ENCODE data around the gene GABRD.

Gene GABRD

GRCh38 chr1:2039251-2039650, 20.1 kb downstream of the GABRD start:
- no peak for DNase-seq (ENCODE audit: low read depth in 2 of 2)

- DNase-seq (ENCODE audit: low read depth in 2 of 2) = no peak
These were observed 22.2 kb downstream of the GABRD start for GRCh38 chr1:2041305-2041704.

GRCh38 chr1:2041887-2042286, 22.7 kb downstream of the GABRD start:
- DNase-seq (ENCODE audit: low read depth in 2 of 2) = no peak

- DNase-seq (ENCODE audit: low read depth in 2 of 2) = no peak
These were observed 24.0 kb downstream of the GABRD start for GRCh38 chr1:2042830-2043773.

GRCh38 chr1:2043886-2044285, 24.7 kb downstream of the GABRD start:
- DNase-seq (ENCODE audit: low read depth in 2 of 2) = no peak

- peak; percentile 61 to 63 for DNase-seq (ENCODE audit: low read depth in 2 of 2)
These were observed 25.6 kb downstream of the GABRD start for GRCh38 chr1:2044510-2045319.

- no peak for DNase-seq (ENCODE audit: low read depth in 2 of 2)
These were observed 26.5 kb downstream of the GABRD start for GRCh38 chr1:2045468-2046173.

- peak in 1 of 2 donors; percentile 32 for DNase-seq (ENCODE audit: low read depth in 2 of 2)
These were observed 27.2 kb downstream of the GABRD start for GRCh38 chr1:2046174-2046917.

GRCh38 chr1:2046953-2047748, 28.0 kb downstream of the GABRD start:
- no peak for DNase-seq (ENCODE audit: low read depth in 2 of 2)

GRCh38 chr1:2047749-2048729, 28.9 kb downstream of the GABRD start:
- DNase-seq (ENCODE audit: low read depth in 2 of 2) = no peak

GRCh38 chr1:2049225-2049717, 30.1 kb downstream of the GABRD start:
- no peak for DNase-seq (ENCODE audit: low read depth in 2 of 2)

- DNase-seq (ENCODE audit: low read depth in 2 of 2) = peak; percentile 92
These were observed 30.7 kb downstream of the GABRD start, which contains the start of gene PRKCZ for GRCh38 chr1:2049718-2050431. PRKCZ (plus strand) TSS chr1:2050411; CDS start chr1:2050631, 220 bp downstream.

- no peak for DNase-seq (ENCODE audit: low read depth in 2 of 2)
These were observed 31.3 kb downstream of the GABRD start for GRCh38 chr1:2050461-2050792.

GRCh38 chr1:2050793-2051682, 31.9 kb downstream of the GABRD start:
- DNase-seq (ENCODE audit: low read depth in 2 of 2) = no peak

GRCh38 chr1:2052054-2052679, 33.0 kb downstream of the GABRD start:
- DNase-seq (ENCODE audit: low read depth in 2 of 2) = no peak

GRCh38 chr1:2052756-2053155, 33.6 kb downstream of the GABRD start:
- no peak for DNase-seq (ENCODE audit: low read depth in 2 of 2)

GRCh38 chr1:2053217-2053616, 34.1 kb downstream of the GABRD start:
- no peak for DNase-seq (ENCODE audit: low read depth in 2 of 2)
